Mesothelial cell of epicardium (in vitro differentiated cells): ENCODE results near the gene ARSA. TPM values are rescaled to one million over a fixed set of nuclear protein-coding genes. Genes with fewer than 3 reads are reported as not detected.

Experiments used
- DNase-seq, 2 experiments: peaks; one replicate each; pipeline ENCODE4 v3.0.0; 2021; ENCODE audit warnings: low spot score in 2 of 2; ENCODE audit not compliant: unreplicated experiment in 2 of 2
- H3K27ac Mint-ChIP-seq: 2 replicates; pipeline ENCODE4 v1.8.0; 2021; ENCODE audit warnings: mixed read lengths
- H3K27me3 Mint-ChIP-seq: 2 replicates; pipeline ENCODE4 v1.8.0; 2021; ENCODE audit warnings: low read depth, mixed read lengths
- H3K36me3 Mint-ChIP-seq: 2 replicates; pipeline ENCODE4 v1.8.0; 2021; ENCODE audit warnings: mixed read lengths
- H3K4me1 Mint-ChIP-seq: 2 replicates; pipeline ENCODE4 v1.8.0; 2021; ENCODE audit warnings: mixed read lengths
- H3K4me3 Mint-ChIP-seq: 2 replicates; pipeline ENCODE4 v1.8.0; 2021; ENCODE audit warnings: mild to moderate bottlenecking, moderate library complexity, mixed read lengths
- H3K9me3 Mint-ChIP-seq: 2 replicates; pipeline ENCODE4 v1.8.0; 2021; ENCODE audit warnings: mixed read lengths
- CTCF ChIP-seq: fragments of 200-600 bp; sonication (generic); IDR thresholded peaks from one replicate; pipeline ENCODE4 v1.5.0; 2021; ENCODE audit warnings: antibody characterized with exemption; ENCODE audit not compliant: unreplicated experiment
- total RNA-seq: library from RNA; stranded (reverse); gene quantifications from 3 replicates; pipeline ENCODE4 v1.2.1, GENCODE V29; 2021

The ARSA gene
- total RNA-seq, 1 donor from 2014 or later, result 45.2 TPM

DNA sequence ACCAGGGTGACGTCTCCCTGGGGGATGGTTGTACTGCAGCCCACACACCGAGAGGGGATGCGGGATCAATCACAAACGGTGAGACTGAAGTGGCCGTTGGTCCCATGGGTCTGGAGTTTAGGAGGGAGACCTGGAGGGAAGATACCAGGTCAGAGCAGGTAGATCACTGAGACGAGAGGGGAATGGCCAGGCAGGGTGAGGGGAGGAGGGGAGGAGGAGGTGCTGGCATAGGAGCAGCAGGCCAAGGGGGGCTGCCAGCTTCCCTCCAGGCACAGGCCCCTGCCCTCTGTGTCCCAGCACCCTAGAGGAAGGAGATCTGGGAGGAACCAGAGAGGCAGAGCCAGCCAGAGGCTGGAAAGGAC lies 20.3 kb downstream of the ARSA start:
- TF ChIP-seq CTCF, result no peak
- DNase-seq, result no peak
- Mint-ChIP-seq H3K36me3 (no peaks in the 10 kb centered on the region), H3K27me3 (peaks cover 71% of the 10 kb centered on the region), H3K9me3 (no peaks in the 10 kb centered on the region), H3K4me1 (no peaks in the 10 kb centered on the region), H3K27ac (no peak overlapping the region), H3K4me3 (no peak overlapping the region)

DNA sequence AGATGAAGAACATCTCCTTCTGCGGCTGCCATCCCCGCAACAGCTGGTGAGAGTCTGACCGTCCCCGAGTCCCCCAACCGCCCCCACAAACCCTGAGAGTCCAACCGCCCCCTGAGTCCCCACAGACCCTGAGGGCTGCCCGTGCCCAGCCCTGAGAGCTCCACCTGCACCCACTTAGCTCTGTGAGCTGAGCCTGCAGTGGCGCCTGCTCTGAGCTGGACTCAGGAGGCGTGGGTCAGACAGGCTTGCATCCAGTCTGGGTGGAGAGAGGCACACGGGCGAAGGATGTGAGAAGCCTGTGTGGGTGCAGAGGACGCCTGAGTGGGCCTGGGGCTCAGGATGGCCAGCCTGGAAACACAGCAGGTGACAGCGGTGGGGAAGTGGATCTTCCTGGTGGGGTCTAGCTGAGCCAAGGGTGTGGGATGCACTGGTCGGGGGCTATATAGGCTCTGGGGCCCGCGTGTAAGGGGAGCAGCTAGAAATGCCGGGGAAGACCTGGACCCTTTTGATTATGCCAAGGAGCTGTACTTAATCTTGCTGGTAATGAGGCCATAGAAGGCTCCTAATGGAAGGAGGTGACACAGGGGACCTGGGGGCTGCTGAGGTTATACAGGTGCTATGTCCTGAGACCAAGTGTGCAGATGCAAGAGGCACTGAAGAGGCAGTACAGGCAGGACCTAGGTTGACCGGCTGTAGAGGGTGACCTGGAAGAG lies 20.9 kb downstream of the ARSA start:
- DNase-seq, result no peak
- Mint-ChIP-seq H3K27me3 (peaks cover 71% of the 10 kb centered on the region), H3K27ac (no peak overlapping the region), H3K4me3 (no peak overlapping the region), H3K9me3 (no peaks in the 10 kb centered on the region), H3K4me1 (no peaks in the 10 kb centered on the region), H3K36me3 (no peaks in the 10 kb centered on the region)
- TF ChIP-seq CTCF, result no peak

DNA sequence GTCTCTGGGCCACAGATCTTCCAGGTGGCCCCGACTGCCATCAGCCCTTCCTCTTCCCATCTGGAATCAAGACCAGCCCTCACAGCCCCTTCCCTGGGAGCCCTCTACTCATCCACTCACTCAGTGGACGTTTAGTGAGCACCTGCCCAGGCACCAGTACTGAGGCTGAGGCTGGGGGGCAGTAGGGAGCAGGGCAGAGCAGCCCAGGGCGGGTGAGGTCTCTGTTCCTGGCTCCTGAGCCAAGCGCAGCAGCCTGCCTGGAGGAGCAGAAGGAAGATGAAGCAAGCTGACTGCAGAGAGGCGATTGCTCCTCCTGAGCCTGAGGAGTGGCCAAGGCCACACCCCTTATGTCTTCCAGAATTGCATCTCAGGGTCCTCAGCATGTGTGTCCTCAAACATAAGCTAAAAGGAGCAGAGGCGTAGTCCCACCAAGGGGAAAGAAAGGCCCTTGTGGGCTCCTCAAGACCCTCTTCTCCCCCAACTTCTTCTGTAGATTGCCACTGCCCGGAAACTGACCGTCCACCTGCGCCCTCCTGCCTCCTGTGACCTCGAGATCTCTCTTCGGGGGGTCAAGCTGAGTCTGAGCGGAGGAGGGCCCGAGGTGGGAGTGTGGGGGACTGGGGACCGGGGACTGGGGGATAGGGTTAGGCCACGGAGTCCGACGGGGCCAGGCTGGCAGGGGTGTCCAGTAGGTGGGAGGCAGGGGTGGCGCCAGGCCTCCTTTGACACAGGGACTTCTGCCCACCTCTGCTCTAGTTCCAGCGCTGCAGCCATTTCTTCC lies 21.6 kb downstream of the ARSA start:
- Mint-ChIP-seq H3K4me1 (peaks cover 2% of the 10 kb centered on the region), H3K27me3 (peaks cover 71% of the 10 kb centered on the region), H3K4me3 (no peak overlapping the region), H3K36me3 (no peaks in the 10 kb centered on the region), H3K9me3 (no peaks in the 10 kb centered on the region), H3K27ac (no peak overlapping the region)
- no peak for DNase-seq
- TF ChIP-seq CTCF, result no peak

GRCh38 chr22:50605613-50606074 lies 22.3 kb downstream of the ARSA start:
- H3K27ac Mint-ChIP-seq, result no peak overlapping the region
- TF ChIP-seq CTCF, result no peak
- H3K27me3 Mint-ChIP-seq, result peaks cover 67% of the 10 kb centered on the region
- DNase-seq, result no peak
- H3K36me3 Mint-ChIP-seq, result no peaks in the 10 kb centered on the region
- no peaks in the 10 kb centered on the region for H3K9me3 Mint-ChIP-seq
- H3K4me3 Mint-ChIP-seq, result no peak overlapping the region
- H3K4me1 Mint-ChIP-seq, result peaks cover 2% of the 10 kb centered on the region

DNA sequence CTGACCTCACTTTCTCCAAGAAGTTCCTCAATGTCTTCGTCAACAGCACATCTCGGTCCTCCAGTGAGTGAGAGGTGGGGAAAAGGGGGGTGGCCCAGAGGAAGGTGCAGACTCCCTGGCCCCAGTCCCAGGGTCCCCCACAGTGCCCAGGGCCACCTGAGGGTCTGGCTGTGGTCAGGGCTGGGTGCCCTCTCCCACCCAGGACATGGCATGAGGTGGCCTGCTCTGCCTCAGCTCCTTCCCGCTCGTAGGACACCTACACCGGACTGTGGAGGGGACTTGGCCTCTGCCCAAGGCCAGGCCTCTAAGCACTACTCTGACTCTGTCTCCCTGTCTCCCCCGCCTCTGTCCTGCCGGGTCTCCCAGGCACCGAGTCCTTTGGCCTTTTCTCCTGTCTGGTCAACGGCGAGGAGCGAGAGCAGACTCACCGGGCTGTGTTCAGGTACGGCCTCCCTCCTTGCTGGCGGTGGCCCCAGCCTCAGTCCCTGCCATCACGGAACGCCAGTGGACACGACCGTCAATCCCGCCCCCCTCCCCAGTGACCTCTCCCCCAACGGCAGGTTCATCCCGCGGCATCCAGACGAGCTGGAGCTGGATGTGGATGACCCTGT lies 22.8 kb downstream of the ARSA start:
- H3K9me3 Mint-ChIP-seq, result no peaks in the 10 kb centered on the region
- DNase-seq, result no peak
- no peak for TF ChIP-seq CTCF
- H3K27me3 Mint-ChIP-seq, result peaks cover 62% of the 10 kb centered on the region
- no peak overlapping the region for H3K4me3 Mint-ChIP-seq
- H3K27ac Mint-ChIP-seq, result no peak overlapping the region
- peaks cover 2% of the 10 kb centered on the region for H3K4me1 Mint-ChIP-seq
- H3K36me3 Mint-ChIP-seq, result no peaks in the 10 kb centered on the region
